Measurements from ENCODE around the gene AOPEP.

The AOPEP gene

DNA sequence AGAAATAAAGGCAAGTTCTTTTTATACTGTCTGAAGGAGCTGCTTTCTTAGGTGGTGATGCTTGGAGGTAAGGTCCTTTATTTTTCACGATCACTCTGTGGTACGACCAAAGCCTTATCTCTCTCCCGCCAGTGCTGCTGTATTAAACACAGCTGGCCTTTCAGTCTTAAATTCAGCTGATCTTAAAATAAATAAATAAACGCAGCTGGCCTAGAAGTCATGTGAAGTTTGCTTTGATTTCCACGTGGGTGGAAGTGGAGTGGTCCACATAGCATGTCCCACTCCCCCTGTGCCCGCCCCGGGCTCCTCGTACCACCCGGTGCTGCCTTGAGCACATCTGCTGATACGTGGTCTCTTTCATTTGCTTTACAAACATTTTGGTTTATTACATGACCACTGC is 330.6 kb downstream of the AOPEP start:
- no peak for TF ChIP-seq EZH2phosphoT487 (IDR thresholded peaks at IDR 0.05; ENCODE audit: borderline replicate concordance)
- TF ChIP-seq, protein P1, sequence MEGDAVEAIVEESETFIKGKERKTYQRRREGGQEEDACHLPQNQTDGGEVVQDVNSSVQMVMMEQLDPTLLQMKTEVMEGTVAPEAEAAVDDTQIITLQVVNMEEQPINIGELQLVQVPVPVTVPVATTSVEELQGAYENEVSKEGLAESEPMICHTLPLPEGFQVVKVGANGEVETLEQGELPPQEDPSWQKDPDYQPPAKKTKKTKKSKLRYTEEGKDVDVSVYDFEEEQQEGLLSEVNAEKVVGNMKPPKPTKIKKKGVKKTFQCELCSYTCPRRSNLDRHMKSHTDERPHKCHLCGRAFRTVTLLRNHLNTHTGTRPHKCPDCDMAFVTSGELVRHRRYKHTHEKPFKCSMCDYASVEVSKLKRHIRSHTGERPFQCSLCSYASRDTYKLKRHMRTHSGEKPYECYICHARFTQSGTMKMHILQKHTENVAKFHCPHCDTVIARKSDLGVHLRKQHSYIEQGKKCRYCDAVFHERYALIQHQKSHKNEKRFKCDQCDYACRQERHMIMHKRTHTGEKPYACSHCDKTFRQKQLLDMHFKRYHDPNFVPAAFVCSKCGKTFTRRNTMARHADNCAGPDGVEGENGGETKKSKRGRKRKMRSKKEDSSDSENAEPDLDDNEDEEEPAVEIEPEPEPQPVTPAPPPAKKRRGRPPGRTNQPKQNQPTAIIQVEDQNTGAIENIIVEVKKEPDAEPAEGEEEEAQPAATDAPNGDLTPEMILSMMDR (conservative IDR thresholded peaks at IDR 0.05; ENCODE audit: low read length) = no peak
- peak overlapping the region; percentile 14 for H3K4me3 ChIP-seq (ENCODE audit: low read length, poor library complexity, severe bottlenecking)

DNA sequence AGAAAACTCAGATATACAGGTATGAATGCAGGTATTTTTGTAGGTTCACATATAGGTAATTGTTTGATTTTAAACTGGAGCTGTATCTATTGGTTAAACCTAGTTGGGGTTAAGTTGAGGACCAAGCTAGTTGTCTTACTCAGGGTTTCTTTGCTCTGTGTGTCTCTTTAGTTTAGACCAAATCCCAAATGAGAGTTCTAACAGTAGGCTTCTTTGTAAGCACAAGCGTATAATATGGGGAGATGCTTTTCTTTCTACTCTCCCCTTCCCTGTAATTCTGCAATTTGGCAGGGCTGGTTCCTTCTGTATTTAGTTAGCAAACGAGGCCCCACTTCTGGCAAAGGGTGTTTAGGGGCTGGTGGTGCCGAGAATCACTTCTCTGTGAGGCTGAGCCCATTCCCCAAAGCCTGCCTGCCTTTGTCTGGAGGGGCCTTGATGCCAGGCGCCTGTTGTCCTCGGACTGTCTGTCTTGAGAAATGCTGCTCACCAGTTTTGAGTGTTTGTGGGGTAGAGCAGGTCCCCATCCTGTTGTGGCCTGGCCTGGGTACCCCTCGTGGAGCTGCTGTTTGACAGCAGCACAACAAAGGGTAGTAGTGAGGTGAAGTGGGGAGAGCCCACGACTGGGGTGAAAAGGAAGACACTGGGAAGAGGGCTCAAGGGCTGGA is 331.8 kb downstream of the AOPEP start:
- H3K36me3 ChIP-seq (ENCODE audit: insufficient read depth, low read length) = no peaks in the 10 kb centered on the region
- TF ChIP-seq EZH2phosphoT487 (IDR thresholded peaks at IDR 0.05; ENCODE audit: borderline replicate concordance) = no peak
- no peak overlapping the region for H3K4me3 ChIP-seq (ENCODE audit: low read length, poor library complexity, severe bottlenecking)
- peaks cover 82% of the 10 kb centered on the region for H3K4me1 ChIP-seq (ENCODE audit: insufficient read depth, low read length, poor library complexity, severe bottlenecking)
- H3K27me3 ChIP-seq (ENCODE audit: insufficient read depth, low read length, poor library complexity, severe bottlenecking) = no peaks in the 10 kb centered on the region
- peak overlapping the region; percentile 84 for H3K9ac ChIP-seq (ENCODE audit: low read depth, low read length, poor library complexity, severe bottlenecking)
- peak overlapping the region; percentile 63 for H3K4me2 ChIP-seq (ENCODE audit: low read depth, low read length, poor library complexity, severe bottlenecking)
- no peaks in the 10 kb centered on the region for H4K20me1 ChIP-seq (ENCODE audit: insufficient read depth, low read length, poor library complexity, severe bottlenecking)
- no peak overlapping the region for H2AFZ ChIP-seq (ENCODE audit: low read length)
- no peaks in the 10 kb centered on the region for H3K9me3 ChIP-seq (ENCODE audit: insufficient read depth, low read depth, low read length)
- H3K9me2 ChIP-seq (replicated peaks; ENCODE audit: low read depth, low read length) = no peaks in the 10 kb centered on the region
- peaks cover 14% of the 10 kb centered on the region; the same call in 1 of the 2 replicates for H3F3A ChIP-seq (ENCODE audit: low read depth)
- H3K79me2 ChIP-seq (ENCODE audit: insufficient read depth, low read length) = no peaks in the 10 kb centered on the region

More for the DNA sequence above, 330.6 kb downstream of the AOPEP start:
- H3K4me1 ChIP-seq (ENCODE audit: insufficient read depth, low read length, poor library complexity, severe bottlenecking) = peaks cover 70% of the 10 kb centered on the region
- H3K36me3 ChIP-seq (ENCODE audit: insufficient read depth, low read length) = no peaks in the 10 kb centered on the region
- 0 out of 2 replicates have a peak, but pooled peaks cover 4% of the 10 kb centered on the region for H3F3A ChIP-seq (ENCODE audit: low read depth)
- no peaks in the 10 kb centered on the region for H3K9me3 ChIP-seq (ENCODE audit: insufficient read depth, low read depth, low read length)
- peak overlapping the region; percentile 84 for H3K9ac ChIP-seq (ENCODE audit: low read depth, low read length, poor library complexity, severe bottlenecking)
- no peaks in the 10 kb centered on the region for H3K9me2 ChIP-seq (replicated peaks; ENCODE audit: low read depth, low read length)
- no peak overlapping the region for H2AFZ ChIP-seq (ENCODE audit: low read length)
- H3K4me2 ChIP-seq (ENCODE audit: low read depth, low read length, poor library complexity, severe bottlenecking) = peak overlapping the region; percentile 63
- H3K79me2 ChIP-seq (ENCODE audit: insufficient read depth, low read length) = no peaks in the 10 kb centered on the region
- no peaks in the 10 kb centered on the region for H4K20me1 ChIP-seq (ENCODE audit: insufficient read depth, low read length, poor library complexity, severe bottlenecking)
- H3K27me3 ChIP-seq (ENCODE audit: insufficient read depth, low read length, poor library complexity, severe bottlenecking) = no peaks in the 10 kb centered on the region

DNA sequence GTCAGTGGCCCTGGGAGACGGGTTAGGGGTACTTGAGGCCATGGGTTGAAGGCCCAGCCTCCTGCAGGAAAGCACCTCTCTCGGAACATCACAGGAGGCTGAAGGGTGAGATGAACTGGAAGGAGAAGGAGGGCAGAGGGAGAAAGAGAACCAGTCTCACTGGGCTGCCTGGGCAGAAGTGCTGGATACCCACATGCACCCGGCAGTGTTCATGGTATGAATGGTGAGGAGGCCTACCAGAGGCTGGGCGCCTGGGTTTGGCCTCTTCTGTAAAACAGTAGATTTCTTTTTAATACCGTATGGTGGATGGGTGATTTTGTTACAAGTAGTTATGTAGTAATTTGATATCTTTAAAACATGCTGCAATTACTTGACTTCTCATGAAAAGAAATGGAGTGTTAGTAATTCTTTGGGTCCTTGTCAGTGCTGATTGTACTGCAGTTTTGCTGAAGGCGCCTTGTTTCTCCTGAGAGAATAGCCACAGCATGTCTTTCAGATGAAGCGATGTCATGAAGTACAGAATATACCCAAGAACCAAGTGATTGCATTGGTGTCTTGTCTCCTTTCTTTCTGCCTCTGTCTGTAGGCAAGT is 332.4 kb downstream of the AOPEP start:
- Histone ChIP-seq H3K9ac (ENCODE audit: low read depth, low read length, poor library complexity, severe bottlenecking) (peak overlapping the region; percentile 84), H2AFZ (ENCODE audit: low read length) (no peak overlapping the region), H4K20me1 (ENCODE audit: insufficient read depth, low read length, poor library complexity, severe bottlenecking) (no peaks in the 10 kb centered on the region), H3K4me1 (ENCODE audit: insufficient read depth, low read length, poor library complexity, severe bottlenecking) (peaks cover 88% of the 10 kb centered on the region), H3K27me3 (ENCODE audit: insufficient read depth, low read length, poor library complexity, severe bottlenecking) (no peaks in the 10 kb centered on the region), H3K9me2 (replicated peaks; ENCODE audit: low read depth, low read length) (no peaks in the 10 kb centered on the region), H3K4me3 (ENCODE audit: low read length, poor library complexity, severe bottlenecking) (no peak overlapping the region), H3K79me2 (ENCODE audit: insufficient read depth, low read length) (no peaks in the 10 kb centered on the region), H3F3A (ENCODE audit: low read depth) (peaks cover 14% of the 10 kb centered on the region; the same call in 1 of the 2 replicates), H3K36me3 (ENCODE audit: insufficient read depth, low read length) (no peaks in the 10 kb centered on the region), H3K9me3 (ENCODE audit: insufficient read depth, low read depth, low read length) (no peaks in the 10 kb centered on the region), H3K4me2 (ENCODE audit: low read depth, low read length, poor library complexity, severe bottlenecking) (peak overlapping the region; percentile 2)
- TF ChIP-seq, protein P1 (conservative IDR thresholded peaks at IDR 0.05; ENCODE audit: low read length) = no peak
